Thyroid gland (tissue), 4 donors: Measurements from ENCODE around the gene ZMIZ1.

Source experiments
- CTCF ChIP-seq, 6 experiments: fragments of 200-600 bp in 3 of 6; fragments of 450-650 bp in 3 of 6; sonication (generic) in 3 of 6; IDR thresholded peaks; one replicate each; pipeline ENCODE4 v1.5.1; 2016 to 2019; ENCODE audit warnings: antibody characterized with exemption in 6 of 6, mild to moderate bottlenecking in 2 of 6, inconsistent platforms in 1 of 6, moderate library complexity in 1 of 6
- POLR2A ChIP-seq, 2 donors: fragments of 450-650 bp; IDR thresholded peaks; one replicate each; pipeline ENCODE4 v1.6.1; 2017; ENCODE audit warnings: antibody characterized with exemption in 2 of 2, mild to moderate bottlenecking in 2 of 2, moderate library complexity in 1 of 2

- no peak for TF ChIP-seq CTCF (IDR thresholded peaks at IDR 0.05)
- TF ChIP-seq POLR2A (IDR thresholded peaks at IDR 0.05): no peak
Measured at GRCh38 chr10:79308969-79309665, 240.4 kb downstream of the ZMIZ1 start.
